Activated T-cell treated with anti-CD3 and anti-CD28 coated beads for 1 hour (primary cell): ENCODE data around the gene MEN1.
"Not testable (repeated sequence)": the region's sequence is repeated elsewhere in the genome, so short reads cannot be mapped to it uniquely, and the experiment has no call there.

Experiments used
- DNase-seq: peaks from one replicate; pipeline ENCODE4 v3.0.0-alpha.2; 2020; ENCODE audit warnings: low read depth

Gene MEN1

GRCh38 chr11:64845776-64846129, 35.4 kb upstream of the MEN1 start:
- not testable (repeated sequence) for DNase-seq

GRCh38 chr11:64845129-64845775, 34.9 kb upstream of the MEN1 start:
- DNase-seq = no peak

- peak; percentile 58 for DNase-seq
These were observed 34.2 kb upstream of the MEN1 start, which contains the start of gene CDC42BPG for GRCh38 chr11:64844330-64845128. Gene CDC42BPG, minus strand, starts transcription at chr11:64844653. Its CDS starts 84 bp downstream, at chr11:64844569.

GRCh38 chr11:64843686-64844329, 33.5 kb upstream of the MEN1 start:
- DNase-seq = no peak

- DNase-seq = no peak
These were observed 32.7 kb upstream of the MEN1 start for GRCh38 chr11:64842851-64843685.

GRCh38 chr11:64842366-64842759, 32.0 kb upstream of the MEN1 start:
- DNase-seq = no peak

- DNase-seq = no peak
These were observed 31.4 kb upstream of the MEN1 start for GRCh38 chr11:64841592-64842365.

- no peak for DNase-seq
These were observed 29.8 kb upstream of the MEN1 start for GRCh38 chr11:64839887-64840782.

- DNase-seq = no peak
These were observed 29.0 kb upstream of the MEN1 start for GRCh38 chr11:64839335-64839734.

- DNase-seq = no peak
These were observed 28.4 kb upstream of the MEN1 start for GRCh38 chr11:64838600-64839334.

GRCh38 chr11:64837887-64838351, 27.6 kb upstream of the MEN1 start:
- no peak for DNase-seq

GRCh38 chr11:64836448-64837072, 26.2 kb upstream of the MEN1 start:
- no peak for DNase-seq

GRCh38 chr11:64835616-64836447, 25.5 kb upstream of the MEN1 start:
- DNase-seq = no peak

GRCh38 chr11:64834723-64835615, 24.6 kb upstream of the MEN1 start:
- DNase-seq = no peak

GRCh38 chr11:64834031-64834722, 23.8 kb upstream of the MEN1 start:
- DNase-seq = no peak

GRCh38 chr11:64833509-64833908, 23.2 kb upstream of the MEN1 start:
- no peak for DNase-seq

- DNase-seq = no peak
These were observed 22.8 kb upstream of the MEN1 start for GRCh38 chr11:64833198-64833502.
